HepG2 (cell line): ENCODE measurements around the gene RNU11. TPM values are rescaled to one million over a fixed set of nuclear protein-coding genes. Genes with fewer than 3 reads are reported as not detected.

Experiments
- CSRNP1 ChIP-seq: sonication (generic); formaldehyde crosslinking; IDR thresholded peaks from 2 replicates; pipeline ENCODE4 v1.8.1; 2023; ENCODE audit warnings: mild to moderate bottlenecking, missing genetic modification reagents
- ELF1 ChIP-seq: sonication (generic); formaldehyde crosslinking; IDR thresholded peaks from 2 replicates; pipeline ENCODE4 v1.4.0; 2020; ENCODE audit warnings: missing genetic modification reagents
- ELF3 ChIP-seq: IDR thresholded peaks from 2 replicates; pipeline ENCODE4 v1.6.1; 2016; ENCODE audit warnings: missing genetic modification reagents, missing compliant biosample characterization
- ELF4 ChIP-seq: sonication (generic); formaldehyde crosslinking; IDR thresholded peaks from 2 replicates; pipeline ENCODE4 v1.5.0; 2020; ENCODE audit warnings: missing genetic modification reagents, mild to moderate bottlenecking, moderate library complexity, borderline replicate concordance
- HMGA1 ChIP-seq: sonication (generic); formaldehyde crosslinking; conservative IDR thresholded peaks from 2 replicates; pipeline ENCODE4 v1.4.0; 2020; ENCODE audit warnings: missing genetic modification reagents
- HNRNPLL ChIP-seq: fragments of 200-400 bp; formaldehyde crosslinking; IDR thresholded peaks from 2 replicates; pipeline ENCODE4 v1.6.1; 2017; ENCODE audit warnings: mild to moderate bottlenecking, low read depth, low read length; ENCODE audit not compliant: poor library complexity, severe bottlenecking
- MLX ChIP-seq: IDR thresholded peaks from 2 replicates; pipeline ENCODE4 v1.6.1; 2016
- TFDP1 ChIP-seq: IDR thresholded peaks from 2 replicates; pipeline ENCODE4 v1.6.1; 2016; ENCODE audit warnings: missing compliant biosample characterization, missing genetic modification reagents, borderline replicate concordance
- ZFP36L2 ChIP-seq: sonication (generic); formaldehyde crosslinking; IDR thresholded peaks from 2 replicates; pipeline ENCODE4 v1.4.0; 2020; ENCODE audit warnings: missing genetic modification reagents
- ZFY ChIP-seq: sonication (generic); formaldehyde crosslinking; IDR thresholded peaks from 2 replicates; pipeline ENCODE4 v1.4.0; 2020; ENCODE audit warnings: missing genetic modification reagents
- ZMYM4 ChIP-seq: sonication (generic); formaldehyde crosslinking; IDR thresholded peaks from 2 replicates; pipeline ENCODE4 v1.8.1; 2023; ENCODE audit warnings: mild to moderate bottlenecking, missing genetic modification reagents
- ZNF337 ChIP-seq: sonication (generic); formaldehyde crosslinking; IDR thresholded peaks from 2 replicates; pipeline ENCODE4 v1.5.1; 2020; ENCODE audit warnings: missing genetic modification reagents, low read depth, mild to moderate bottlenecking, borderline replicate concordance
- ZNF343 ChIP-seq: sonication (generic); formaldehyde crosslinking; IDR thresholded peaks from 2 replicates; pipeline ENCODE4 v1.4.0; 2020; ENCODE audit warnings: mild to moderate bottlenecking, missing genetic modification reagents
- ZNF382 ChIP-seq: sonication (generic); formaldehyde crosslinking; IDR thresholded peaks from 2 replicates; pipeline ENCODE4 v1.5.0; 2020; ENCODE audit warnings: missing genetic modification reagents, mild to moderate bottlenecking, borderline replicate concordance
- ZNF44 ChIP-seq: sonication (generic); formaldehyde crosslinking; IDR thresholded peaks from 2 replicates; pipeline ENCODE4 v1.5.1; 2020; ENCODE audit warnings: mild to moderate bottlenecking, missing genetic modification reagents
- ZNF543 ChIP-seq: sonication (generic); formaldehyde crosslinking; IDR thresholded peaks from 2 replicates; pipeline ENCODE4 v1.4.0; 2020; ENCODE audit warnings: mild to moderate bottlenecking, missing genetic modification reagents
- ZNF674 ChIP-seq: sonication (generic); formaldehyde crosslinking; IDR thresholded peaks from 2 replicates; pipeline ENCODE4 v1.5.0; 2020; ENCODE audit warnings: low read depth, mild to moderate bottlenecking, missing genetic modification reagents
- polyA plus RNA-seq, 8 experiments: library from polyadenylated mRNA; depleted of rRNA in 3 of 8; stranded (reverse) in 7 of 8; unstranded in 1 of 8; fragments of >200 nt; fragmentation: Illumina TruSeq in 4 of 8; extraction: Trizol in 4 of 8; gene quantifications; 2 replicates each; pipeline versions ENCODE4 v1.2.1 to v1.2.3, GENCODE V29; 2011 to 2016; ENCODE audit warnings: low read depth in 4 of 8, missing spikeins in 1 of 8, mixed read lengths in 1 of 8; ENCODE audit not compliant: insufficient read depth in 1 of 8
- total RNA-seq, 5 experiments: library from RNA; depleted of rRNA; stranded (reverse); fragments of >200 nt; fragmentation: Illumina TruSeq; extraction: Trizol; gene quantifications; 2 replicates each; pipeline ENCODE4 v1.2.3, GENCODE V29; 2016; ENCODE audit warnings: low read depth in 1 of 5
- TF ChIP-seq, protein P1 (sequence below): sonication (generic); formaldehyde crosslinking; IDR thresholded peaks from 2 replicates; pipeline ENCODE4 v1.5.1; 2020; ENCODE audit warnings: mild to moderate bottlenecking, missing genetic modification reagents, moderate library complexity
- TF ChIP-seq, protein P2 (sequence below): sonication (generic); formaldehyde crosslinking; IDR thresholded peaks from 2 replicates; pipeline ENCODE4 v1.8.1; 2023; ENCODE audit warnings: mild to moderate bottlenecking, missing genetic modification reagents, borderline replicate concordance
- TF ChIP-seq, protein P3 (sequence below): sonication (generic); formaldehyde crosslinking; IDR thresholded peaks from 2 replicates; pipeline ENCODE4 v1.5.1; 2020; ENCODE audit warnings: mild to moderate bottlenecking, moderate library complexity, missing genetic modification reagents

RNU11 gene
- total and polyA plus RNA-seq, 2 of the 13 experiments (the other 11 are each of a cell fraction or from before 2014, with no cell fraction given), result not detected

- TF ChIP-seq, protein P1, sequence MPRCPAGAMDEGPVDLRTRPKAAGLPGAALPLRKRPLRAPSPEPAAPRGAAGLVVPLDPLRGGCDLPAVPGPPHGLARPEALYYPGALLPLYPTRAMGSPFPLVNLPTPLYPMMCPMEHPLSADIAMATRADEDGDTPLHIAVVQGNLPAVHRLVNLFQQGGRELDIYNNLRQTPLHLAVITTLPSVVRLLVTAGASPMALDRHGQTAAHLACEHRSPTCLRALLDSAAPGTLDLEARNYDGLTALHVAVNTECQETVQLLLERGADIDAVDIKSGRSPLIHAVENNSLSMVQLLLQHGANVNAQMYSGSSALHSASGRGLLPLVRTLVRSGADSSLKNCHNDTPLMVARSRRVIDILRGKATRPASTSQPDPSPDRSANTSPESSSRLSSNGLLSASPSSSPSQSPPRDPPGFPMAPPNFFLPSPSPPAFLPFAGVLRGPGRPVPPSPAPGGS (CRISPR knock-in tag), result peak; percentile 60; the same call in 1 of the 2 replicates
- peak; percentile 79 for TF ChIP-seq ELF1 (CRISPR knock-in tag)
- no peak for TF ChIP-seq MLX (CRISPR knock-in tag)
- TF ChIP-seq ELF3 (CRISPR knock-in tag), result no peak
- no peak for TF ChIP-seq ZNF674 (CRISPR knock-in tag)
- no peak for TF ChIP-seq ZNF382 (CRISPR knock-in tag)
- no peak for TF ChIP-seq ZNF343 (CRISPR knock-in tag)
- no peak for TF ChIP-seq HMGA1
- no peak for TF ChIP-seq ZNF44
- no peak for TF ChIP-seq ELF4 (CRISPR knock-in tag)
- TF ChIP-seq, protein P2, sequence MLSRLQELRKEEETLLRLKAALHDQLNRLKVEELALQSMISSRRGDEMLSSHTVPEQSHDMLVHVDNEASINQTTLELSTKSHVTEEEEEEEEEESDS (CRISPR knock-in tag), result no peak
- peak; percentile 55; the same call in 1 of the 2 replicates for TF ChIP-seq ZMYM4 (CRISPR knock-in tag)
- TF ChIP-seq HNRNPLL, result peak; percentile 64
- peak; percentile 66; the same call in 1 of the 2 replicates for TF ChIP-seq TFDP1 (CRISPR knock-in tag)
- no peak for TF ChIP-seq ZFP36L2 (CRISPR knock-in tag)
- TF ChIP-seq, protein P3, sequence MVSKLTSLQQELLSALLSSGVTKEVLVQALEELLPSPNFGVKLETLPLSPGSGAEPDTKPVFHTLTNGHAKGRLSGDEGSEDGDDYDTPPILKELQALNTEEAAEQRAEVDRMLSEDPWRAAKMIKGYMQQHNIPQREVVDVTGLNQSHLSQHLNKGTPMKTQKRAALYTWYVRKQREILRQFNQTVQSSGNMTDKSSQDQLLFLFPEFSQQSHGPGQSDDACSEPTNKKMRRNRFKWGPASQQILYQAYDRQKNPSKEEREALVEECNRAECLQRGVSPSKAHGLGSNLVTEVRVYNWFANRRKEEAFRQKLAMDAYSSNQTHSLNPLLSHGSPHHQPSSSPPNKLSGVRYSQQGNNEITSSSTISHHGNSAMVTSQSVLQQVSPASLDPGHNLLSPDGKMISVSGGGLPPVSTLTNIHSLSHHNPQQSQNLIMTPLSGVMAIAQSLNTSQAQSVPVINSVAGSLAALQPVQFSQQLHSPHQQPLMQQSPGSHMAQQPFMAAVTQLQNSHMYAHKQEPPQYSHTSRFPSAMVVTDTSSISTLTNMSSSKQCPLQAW (CRISPR knock-in tag), result peak; percentile 46; the same call in 1 of the 2 replicates
- 0 out of 2 replicates have a peak, but pooled peaks have one; percentile 7 for TF ChIP-seq ZNF543 (CRISPR knock-in tag)
- no peak for TF ChIP-seq ZNF337 (CRISPR knock-in tag)
- TF ChIP-seq ZFY (CRISPR knock-in tag), result no peak
- 0 out of 2 replicates have a peak, but pooled peaks have one; percentile 15 for TF ChIP-seq CSRNP1 (CRISPR knock-in tag)
These were observed 359 bp upstream of the RNU11 start (continued) for GRCh38 chr1:28648008-28648473.
